Ovary (tissue), 9 donors: ENCODE measurements around the gene SLC2A5. TPM values are rescaled to one million over a fixed set of nuclear protein-coding genes. Genes with fewer than 3 reads are reported as not detected.
"Not testable (repeated sequence)": the region's sequence is repeated elsewhere in the genome, so short reads cannot be mapped to it uniquely, and the experiment has no call there.

Source experiments
- DNase-seq, 5 donors: peaks; one replicate each; pipeline ENCODE4 v3.0.0-alpha.2; 2019 to 2020
- H3K27ac ChIP-seq, 2 donors: fragments of 200-600 bp; one replicate each; pipeline versions ENCODE4 v1.5.1 to v1.8.0; 2019 to 2022
- H3K27me3 ChIP-seq: fragments of 200-600 bp; one replicate; pipeline ENCODE4 v1.8.0; 2022
- H3K36me3 ChIP-seq: fragments of 200-600 bp; sonication (generic); one replicate; pipeline ENCODE4 v1.5.1; 2019
- H3K4me1 ChIP-seq: one replicate; pipeline ENCODE4 v1.8.1; 2013; ENCODE audit warnings: mild to moderate bottlenecking, moderate library complexity; ENCODE audit not compliant: insufficient read depth
- H3K4me3 ChIP-seq: fragments of 200-600 bp; sonication (generic); one replicate; pipeline ENCODE4 v1.5.1; 2017
- H3K9me3 ChIP-seq, 2 donors: fragments of 200-600 bp in 1 of 2; sonication (generic) in 1 of 2; one replicate each; pipeline versions ENCODE4 v1.5.1 to v1.8.1; 2013 to 2019; ENCODE audit warnings: mild to moderate bottlenecking in 1 of 2, moderate library complexity in 1 of 2
- EP300 ChIP-seq: sonication (generic); formaldehyde crosslinking; IDR thresholded peaks from one replicate; pipeline ENCODE4 v1.6.1; 2017; ENCODE audit warnings: antibody characterized with exemption
- POLR2A ChIP-seq: fragments of 450-650 bp; IDR thresholded peaks from one replicate; pipeline ENCODE4 v1.6.1; 2017; ENCODE audit warnings: antibody characterized with exemption, mild to moderate bottlenecking, moderate library complexity
- WGBS, 3 donors: extraction: QIAGEN DNeasy Blood & Tissue Kit in 1 of 3; methylation state at CpG; one replicate each; pipeline versions ENCODE4 v1.1.5 to v1.1.7; 2013 to 2017; 5-methylcytosine and 5-hydroxymethylcytosine counted together
- intact Hi-C, 4 donors: fragments of 100-400 bp; cut with DNase I; formaldehyde crosslinking; loops; one replicate each; pipeline versions ENCODE4 v1.11.0 to v1.15.1; 2022 to 2023
- polyA plus RNA-seq, 2 donors: library from polyadenylated mRNA; stranded (reverse); fragments of 200-250 nt in 1 of 2; fragments of 350-450 nt in 1 of 2; fragmentation: Illumina TruSeq in 1 of 2; extraction: RNeasy Lipid Tissue Mini Kit (QIAGEN cat#74804) in 1 of 2; gene quantifications; one replicate each; pipeline ENCODE4 v1.2.3, GENCODE V29; 2013 to 2014
- total RNA-seq, 7 donors: library from RNA; depleted of rRNA in 2 of 7; stranded (reverse); fragments of >200 nt in 2 of 7; fragmentation: NEBNext Ultra II Directional in 3 of 7; extraction: Animal tissue kit (Norgen Biotek cat#: 25700) in 3 of 7; gene quantifications; one replicate each; pipeline versions ENCODE4 v1.1.0 to v1.2.4, GENCODE V29; 2016 to 2023
- TF ChIP-seq, protein P1 (sequence below), 3 donors: fragments of 450-650 bp in 2 of 3; fragments of 200-600 bp in 1 of 3; IDR thresholded peaks; one replicate each; pipeline versions ENCODE4 v1.5.1 to v1.8.0; 2016 to 2022; ENCODE audit warnings: antibody characterized with exemption in 3 of 3, mild to moderate bottlenecking in 1 of 3
- donor health status: DM: no; HTN: no; CAD: no; lungs with moderate emphysema.
- donor health status: DM: no; HTN: no; CAD: no.
- donor health status: Bipolar disorder and iron deficiency.
- donor health status: DM: yes; HTN: yes; CAD: no.
- donor health status: DM: no; HTN: no; CAD: no.
- donor health status: DM: yes; HTN: yes; CAD: no.

Gene SLC2A5
- total and polyA plus RNA-seq, 9 donors = 0.64 to 19.4 (median 5.6) TPM

DNA sequence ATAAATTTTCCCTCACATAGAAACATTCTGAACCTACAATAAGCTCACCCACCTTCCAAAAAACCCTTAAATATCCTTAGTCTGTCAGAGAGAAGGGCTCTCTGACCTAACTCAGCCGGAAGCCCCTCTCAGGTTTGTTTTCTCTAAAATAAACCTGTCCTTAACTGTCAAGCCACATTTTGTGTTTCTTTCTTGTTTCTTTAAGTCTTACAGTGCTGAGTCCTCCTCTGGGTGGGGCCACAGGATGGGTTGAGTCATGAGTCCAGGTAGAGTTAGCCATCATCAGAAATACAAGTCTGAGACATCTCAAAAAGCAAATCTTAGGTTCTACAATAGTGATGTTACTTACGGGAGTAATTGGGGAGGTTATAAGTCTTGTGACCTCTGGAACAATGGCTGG lies 26.4 kb upstream of the SLC2A5 start:
- no peak for DNase-seq
- Histone ChIP-seq H3K9me3 (no peaks in the 10 kb centered on the region), H3K4me1 (no peaks in the 10 kb centered on the region), H3K27ac (no peak overlapping the region), H3K27me3 (no peaks in the 10 kb centered on the region), H3K4me3 (no peak overlapping the region), H3K36me3 (no peaks in the 10 kb centered on the region)
- intact Hi-C loops = loop anchor here in 2 of 4 donors (5.0 to 10.0 kb wide), 3 partner anchors 79 to 174 kb away; no protein-coding TSS in a partner anchor
- TF ChIP-seq EP300 (no peak), POLR2A (no peak)
- TF ChIP-seq, protein P1, sequence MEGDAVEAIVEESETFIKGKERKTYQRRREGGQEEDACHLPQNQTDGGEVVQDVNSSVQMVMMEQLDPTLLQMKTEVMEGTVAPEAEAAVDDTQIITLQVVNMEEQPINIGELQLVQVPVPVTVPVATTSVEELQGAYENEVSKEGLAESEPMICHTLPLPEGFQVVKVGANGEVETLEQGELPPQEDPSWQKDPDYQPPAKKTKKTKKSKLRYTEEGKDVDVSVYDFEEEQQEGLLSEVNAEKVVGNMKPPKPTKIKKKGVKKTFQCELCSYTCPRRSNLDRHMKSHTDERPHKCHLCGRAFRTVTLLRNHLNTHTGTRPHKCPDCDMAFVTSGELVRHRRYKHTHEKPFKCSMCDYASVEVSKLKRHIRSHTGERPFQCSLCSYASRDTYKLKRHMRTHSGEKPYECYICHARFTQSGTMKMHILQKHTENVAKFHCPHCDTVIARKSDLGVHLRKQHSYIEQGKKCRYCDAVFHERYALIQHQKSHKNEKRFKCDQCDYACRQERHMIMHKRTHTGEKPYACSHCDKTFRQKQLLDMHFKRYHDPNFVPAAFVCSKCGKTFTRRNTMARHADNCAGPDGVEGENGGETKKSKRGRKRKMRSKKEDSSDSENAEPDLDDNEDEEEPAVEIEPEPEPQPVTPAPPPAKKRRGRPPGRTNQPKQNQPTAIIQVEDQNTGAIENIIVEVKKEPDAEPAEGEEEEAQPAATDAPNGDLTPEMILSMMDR (IDR thresholded peaks at IDR 0.05) = no peak
- WGBS, 3 donors = 92 to 93% (median 92%) methylated on average over 2 of the region's 2 CpGs

DNA sequence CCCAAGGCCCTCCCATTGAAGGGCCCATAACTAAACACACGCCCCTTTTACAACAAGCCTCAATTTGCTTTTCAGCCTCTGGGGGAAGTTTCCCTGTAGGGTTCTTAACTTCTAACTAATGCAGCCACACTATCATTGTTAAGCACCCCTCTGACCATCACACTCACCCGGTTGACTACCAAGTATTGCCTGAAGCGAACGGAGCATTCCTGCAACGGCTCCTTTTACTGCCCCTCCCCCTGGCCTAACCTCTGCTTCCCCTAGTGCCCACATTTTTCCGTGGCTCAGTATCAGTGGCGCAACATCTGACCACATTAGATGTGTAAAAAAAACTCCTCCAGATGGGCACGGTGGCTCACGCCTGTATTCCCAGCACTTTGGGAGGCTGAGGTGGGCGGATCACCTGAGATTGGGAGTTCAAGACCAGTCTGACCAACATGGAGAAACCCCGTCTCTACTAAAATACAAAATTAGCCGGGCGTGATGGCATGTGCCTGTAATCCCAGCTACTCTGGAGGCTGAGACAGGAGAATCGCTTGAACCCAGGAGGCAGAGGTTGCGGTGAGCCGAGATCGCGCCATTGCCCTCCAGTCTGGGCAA lies 24.7 kb upstream of the SLC2A5 start:
- WGBS, 3 donors = 83 to 86% (median 86%) methylated on average over 18 of the region's 18 CpGs
- not testable (repeated sequence) for DNase-seq, H3K4me1 ChIP-seq, H3K36me3 ChIP-seq, H3K27ac ChIP-seq, H3K27me3 ChIP-seq, H3K4me3 ChIP-seq, H3K9me3 ChIP-seq
- intact Hi-C loops = loop anchor here in 1 of 4 donors (10.0 kb wide), 1 partner anchor 79 kb away; no protein-coding TSS in a partner anchor

DNA sequence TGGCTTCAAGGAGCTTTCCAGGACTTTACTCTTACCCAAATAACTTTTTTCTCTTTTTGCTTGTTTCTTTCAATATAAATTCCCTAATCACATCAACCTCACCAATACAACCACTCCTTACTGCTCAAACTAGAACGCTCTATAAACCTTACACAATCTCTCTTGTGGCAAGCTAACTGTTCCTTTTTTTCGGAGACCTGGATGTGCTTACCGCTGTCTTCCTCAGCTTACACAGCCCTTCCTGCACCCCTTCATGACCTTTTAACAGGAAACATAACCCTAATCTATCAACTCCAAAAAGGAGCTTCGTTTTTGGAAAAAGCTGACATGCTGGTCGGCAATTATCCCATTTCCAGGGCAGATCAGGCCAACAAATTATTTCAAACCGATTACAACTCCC lies 24.1 kb upstream of the SLC2A5 start:
- H3K4me1 ChIP-seq = no peaks in the 10 kb centered on the region
- H3K27me3 ChIP-seq = no peaks in the 10 kb centered on the region
- DNase-seq = no peak
- H3K4me3 ChIP-seq = no peak overlapping the region
- no peaks in the 10 kb centered on the region for H3K9me3 ChIP-seq
- 80 to 91% (median 85%) methylated on average over 6 of the region's 6 CpGs for WGBS, 3 donors
- H3K36me3 ChIP-seq = no peaks in the 10 kb centered on the region
- intact Hi-C loops = loop anchor here in 1 of 4 donors (10.0 kb wide), 1 partner anchor 79 kb away; no protein-coding TSS in a partner anchor
- no peak for TF ChIP-seq EP300
- TF ChIP-seq, protein P1 (IDR thresholded peaks at IDR 0.05) = no peak
- TF ChIP-seq POLR2A = no peak
- no peak overlapping the region for H3K27ac ChIP-seq

DNA sequence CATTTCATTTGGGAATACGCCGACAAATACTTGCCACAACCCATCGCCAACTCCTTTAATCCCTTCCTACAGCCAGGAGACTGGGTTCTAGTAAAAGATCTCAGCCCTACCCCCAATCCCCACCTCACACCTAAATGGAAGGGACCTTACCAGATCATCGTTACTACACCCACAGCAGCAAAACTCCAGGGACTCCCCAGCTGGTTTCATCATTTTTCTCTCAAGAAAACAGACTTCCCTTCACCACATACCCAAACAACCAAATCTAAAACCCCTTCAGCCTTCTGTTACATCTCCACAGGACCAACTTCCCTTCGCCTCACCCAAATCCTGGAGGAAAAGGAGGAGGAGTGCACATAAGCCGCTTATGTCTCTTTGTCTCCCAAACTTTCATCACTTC lies 23.7 kb upstream of the SLC2A5 start:
- WGBS, 3 donors = 80 to 87% (median 81%) methylated on average over 6 of the region's 6 CpGs
- Histone ChIP-seq H3K36me3 (no peaks in the 10 kb centered on the region), H3K4me1 (no peaks in the 10 kb centered on the region)

DNA sequence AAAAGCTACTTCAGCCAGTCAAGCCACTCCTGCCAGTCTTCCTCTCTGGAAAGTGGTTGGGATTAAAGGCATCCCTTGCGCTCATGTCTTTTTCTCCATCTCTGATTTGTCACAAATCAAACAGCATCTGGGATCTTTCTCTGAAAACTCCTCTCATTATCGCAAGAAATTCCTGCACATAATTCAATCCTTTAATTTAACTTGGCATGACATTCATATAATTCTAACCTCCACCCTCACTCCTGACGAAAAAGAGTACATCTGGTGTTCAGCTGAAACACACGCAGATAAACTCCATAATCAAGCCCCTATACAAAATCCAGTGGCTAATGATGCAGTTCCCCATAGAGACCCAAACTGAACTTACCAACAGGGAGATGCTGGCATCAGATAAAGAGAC lies 19.4 kb upstream of the SLC2A5 start:
- no peaks in the 10 kb centered on the region for H3K27me3 ChIP-seq
- no peaks in the 10 kb centered on the region for H3K36me3 ChIP-seq
- H3K4me3 ChIP-seq = no peak overlapping the region
- no peaks in the 10 kb centered on the region for H3K9me3 ChIP-seq
- H3K4me1 ChIP-seq = no peaks in the 10 kb centered on the region
- TF ChIP-seq, protein P1 (IDR thresholded peaks at IDR 0.05) = no peak
- no peak for TF ChIP-seq EP300
- TF ChIP-seq POLR2A = no peak
- no peak overlapping the region for H3K27ac ChIP-seq
- intact Hi-C loops = no loop called here
- DNase-seq = no peak
- WGBS, 3 donors = 56 to 67% (median 61%) methylated on average over 4 of the region's 4 CpGs

More for the DNA sequence above, 23.7 kb upstream of the SLC2A5 start:
- no peak for DNase-seq
- TF ChIP-seq POLR2A (no peak), EP300 (no peak)
- TF ChIP-seq, protein P1 (IDR thresholded peaks at IDR 0.05) = no peak
- no peaks in the 10 kb centered on the region for H3K9me3 ChIP-seq
- no peaks in the 10 kb centered on the region for H3K27me3 ChIP-seq
- no peak overlapping the region for H3K4me3 ChIP-seq
- H3K27ac ChIP-seq = no peak overlapping the region
- intact Hi-C loops = loop anchor here in 1 of 4 donors (10.0 kb wide), 1 partner anchor 78 kb away; no protein-coding TSS in a partner anchor
